CD14-positive monocyte (primary cell): ENCODE data around the gene UCP3. TPM values are rescaled to one million over a fixed set of nuclear protein-coding genes. Genes with fewer than 3 reads are reported as not detected.

Experiments
- DNase-seq, 3 donors: peaks; one replicate each; pipeline ENCODE4 v3.0.0-alpha.2; 2011 to 2022
- H2AFZ ChIP-seq: 2 replicates; pipeline ENCODE4 v1.6.0; 2012; ENCODE audit warnings: mild to moderate bottlenecking, low read depth, low read length, inconsistent platforms; ENCODE audit not compliant: insufficient read depth, poor library complexity, severe bottlenecking
- H3K27ac ChIP-seq, 2 donors: 1 replicate in 1 of 2; 2 replicates in 1 of 2; pipeline ENCODE4 v1.5.1; 2012 to 2013; ENCODE audit warnings: low read length in 2 of 2, control low read depth in 1 of 2, inconsistent platforms in 1 of 2, low read depth in 1 of 2, mild to moderate bottlenecking in 1 of 2
- H3K27me3 ChIP-seq, 2 donors: one replicate each; pipeline versions ENCODE4 v1.6.0 to v1.6.1; 2011 to 2013; ENCODE audit warnings: low read length in 2 of 2; ENCODE audit not compliant: control insufficient read depth in 2 of 2, insufficient read depth in 2 of 2
- H3K36me3 ChIP-seq, 2 donors: replicated peaks in 1 of 2; 1 replicate in 1 of 2; 2 replicates in 1 of 2; pipeline versions ENCODE4 v1.5.1 to v1.6.1; 2012 to 2013; ENCODE audit warnings: low read length in 2 of 2, control low read depth in 1 of 2, inconsistent platforms in 1 of 2, mild to moderate bottlenecking in 1 of 2; ENCODE audit not compliant: insufficient read depth in 2 of 2, control insufficient read depth in 1 of 2
- H3K4me1 ChIP-seq, 2 donors: 1 replicate in 1 of 2; 2 replicates in 1 of 2; pipeline versions ENCODE4 v1.5.1 to v1.6.1; 2012 to 2013; ENCODE audit warnings: low read length in 2 of 2, control low read depth in 1 of 2, inconsistent platforms in 1 of 2, mild to moderate bottlenecking in 1 of 2, moderate library complexity in 1 of 2; ENCODE audit not compliant: insufficient read depth in 2 of 2, control insufficient read depth in 1 of 2
- H3K4me2 ChIP-seq: replicated peaks from 2 replicates; pipeline ENCODE3; 2012; ENCODE audit warnings: low read length, moderate library complexity, mild to moderate bottlenecking; ENCODE audit not compliant: poor library complexity, severe bottlenecking; ENCODE audit errors: extremely low read depth
- H3K4me3 ChIP-seq, 3 experiments: fragments of 200-600 bp in 1 of 3; sonication (generic) in 1 of 3; replicated peaks in 1 of 3; 1 replicate in 2 of 3; 2 replicates in 1 of 3; pipeline ENCODE4 v1.5.1; 2011 to 2013; ENCODE audit warnings: low read length in 3 of 3, mild to moderate bottlenecking in 3 of 3, control low read depth in 2 of 3, low read depth in 2 of 3, inconsistent platforms in 1 of 3, moderate library complexity in 1 of 3
- H3K79me2 ChIP-seq: 2 replicates; pipeline ENCODE4 v1.6.0; 2012; ENCODE audit warnings: mild to moderate bottlenecking, control low read depth, inconsistent platforms, low read length, moderate library complexity; ENCODE audit not compliant: insufficient read depth
- H3K9ac ChIP-seq: 2 replicates; pipeline ENCODE4 v1.6.0; 2017; ENCODE audit warnings: low read length, mild to moderate bottlenecking; ENCODE audit not compliant: insufficient read depth, poor library complexity, severe bottlenecking
- H3K9me3 ChIP-seq, 2 donors: replicated peaks in 1 of 2; 1 replicate in 1 of 2; 2 replicates in 1 of 2; pipeline versions ENCODE4 v1.5.1 to v1.6.1; 2012 to 2013; ENCODE audit warnings: low read length in 2 of 2, control low read depth in 1 of 2; ENCODE audit not compliant: control insufficient read depth in 1 of 2, insufficient read depth in 1 of 2
- H4K20me1 ChIP-seq: 2 replicates; pipeline ENCODE4 v1.6.0; 2012; ENCODE audit warnings: mild to moderate bottlenecking, low read length, control low read depth, moderate library complexity; ENCODE audit not compliant: insufficient read depth
- H3K27ac Mint-ChIP-seq, 7 donors: one replicate each; pipeline ENCODE4 v1.8.0; 2020; ENCODE audit warnings: mild to moderate bottlenecking in 7 of 7, mixed read lengths in 7 of 7, moderate library complexity in 6 of 7, inconsistent platforms in 2 of 7
- H3K27me3 Mint-ChIP-seq, 3 donors: one replicate each; pipeline ENCODE4 v1.8.0; 2021 to 2022; ENCODE audit warnings: low read depth in 3 of 3, mild to moderate bottlenecking in 3 of 3, mixed read lengths in 3 of 3, moderate library complexity in 3 of 3, inconsistent platforms in 1 of 3
- H3K36me3 Mint-ChIP-seq, 2 donors: one replicate each; pipeline ENCODE4 v1.8.0; 2020; ENCODE audit warnings: mixed read lengths in 2 of 2, inconsistent platforms in 1 of 2, mild to moderate bottlenecking in 1 of 2
- H3K4me1 Mint-ChIP-seq: one replicate; pipeline ENCODE4 v1.8.0; 2020; ENCODE audit warnings: mild to moderate bottlenecking, mixed read lengths
- H3K4me3 Mint-ChIP-seq, 2 donors: one replicate each; pipeline ENCODE4 v1.8.0; 2020; ENCODE audit warnings: mild to moderate bottlenecking in 2 of 2, mixed read lengths in 2 of 2, moderate library complexity in 1 of 2
- H3K9me3 Mint-ChIP-seq, 7 donors: one replicate each; pipeline ENCODE4 v1.8.0; 2020 to 2022; ENCODE audit warnings: mixed read lengths in 7 of 7, mild to moderate bottlenecking in 6 of 7, moderate library complexity in 6 of 7, inconsistent platforms in 2 of 7
- CTCF ChIP-seq: fragments of 200-600 bp; IDR thresholded peaks from one replicate; pipeline ENCODE4 v1.8.0; 2022; ENCODE audit warnings: antibody characterized with exemption, mild to moderate bottlenecking
- WGBS: methylation state at CpG from one replicate; pipeline ENCODE4 v1.1.5; 2013; ENCODE audit warnings: missing lambda C conversion rate; ENCODE audit not compliant: insufficient coverage; 5-methylcytosine and 5-hydroxymethylcytosine counted together
- intact Hi-C, 2 donors: fragments of 100-400 bp; cut with micrococcal nuclease; formaldehyde crosslinking; loops; one replicate each; pipeline versions ENCODE4 v1.15.0 to v1.15.1; 2023
- polyA plus RNA-seq, 3 donors: library from polyadenylated mRNA; depleted of rRNA in 1 of 3; unstranded in 2 of 3; stranded (reverse) in 1 of 3; fragments of 300-500 nt in 2 of 3; fragments of >200 nt in 1 of 3; fragmentation: Illumina TruSeq in 2 of 3; gene quantifications; 1 replicate in 2 of 3; 2 replicates in 1 of 3; pipeline ENCODE4 v1.2.3, GENCODE V29; 2012 to 2021

The UCP3 gene
- polyA plus RNA-seq, 3 donors = 3.8 TPM; not detected in 2

GRCh38 chr11:74050465-74050864, 41.6 kb upstream of the UCP3 start:
- no peaks in the 10 kb centered on the region for H3K27me3 ChIP-seq
- H3K9me3 Mint-ChIP-seq = no peaks in the 10 kb centered on the region
- peaks cover 27 to 84% of the 10 kb centered on the region in 2 donors for H3K36me3 ChIP-seq
- no peak overlapping the region for H3K4me2 ChIP-seq
- no peak overlapping the region for H3K4me3 ChIP-seq
- no peaks in the 10 kb centered on the region for H3K79me2 ChIP-seq
- H4K20me1 ChIP-seq = no peaks in the 10 kb centered on the region
- no peaks in the 10 kb centered on the region for H3K4me1 ChIP-seq
- H3K4me1 Mint-ChIP-seq = no peaks in the 10 kb centered on the region
- peaks cover 34 to 37% of the 10 kb centered on the region in 2 donors for H3K36me3 Mint-ChIP-seq
- H3K27ac Mint-ChIP-seq = no peak overlapping the region
- H3K9me3 ChIP-seq = no peaks in the 10 kb centered on the region
- no peak overlapping the region for H2AFZ ChIP-seq
- no peak for TF ChIP-seq CTCF
- 91% methylated on average over 1 of the region's 3 CpGs for WGBS
- no peak overlapping the region for H3K9ac ChIP-seq
- intact Hi-C loops = no loop called here
- H3K4me3 Mint-ChIP-seq = no peak overlapping the region
- H3K27me3 Mint-ChIP-seq = peaks cover 0 to 1% (median 0%) of the 10 kb centered on the region in 3 donors
- no peak for DNase-seq
- H3K27ac ChIP-seq = no peak overlapping the region

- Histone ChIP-seq H3K27me3 (no peaks in the 10 kb centered on the region), H3K9me3 (no peaks in the 10 kb centered on the region), H3K9ac (no peak overlapping the region), H3K4me1 (no peaks in the 10 kb centered on the region), H4K20me1 (no peaks in the 10 kb centered on the region), H3K27ac (no peak overlapping the region), H3K36me3 (peaks cover 29 to 84% of the 10 kb centered on the region in 2 donors), H3K4me2 (no peak overlapping the region), H3K79me2 (no peaks in the 10 kb centered on the region), H2AFZ (no peak overlapping the region), H3K4me3 (no peak overlapping the region)
- peaks cover 37 to 40% of the 10 kb centered on the region in 2 donors for H3K36me3 Mint-ChIP-seq
- no peak overlapping the region for H3K4me3 Mint-ChIP-seq
- TF ChIP-seq CTCF = no peak
- no peaks in the 10 kb centered on the region for H3K4me1 Mint-ChIP-seq
- no peak overlapping the region for H3K27ac Mint-ChIP-seq
- no peaks in the 10 kb centered on the region for H3K9me3 Mint-ChIP-seq
- WGBS = no CpG with 5 or more reads among the region's 5 CpGs
- peaks cover 0 to 1% (median 0%) of the 10 kb centered on the region in 3 donors for H3K27me3 Mint-ChIP-seq
- no peak for DNase-seq
- intact Hi-C loops = no loop called here
Observed at GRCh38 chr11:74048993-74049392, 40.1 kb upstream of the UCP3 start.
